ENCODE data around the gene LBH.

- no peak for TF ChIP-seq REST (IDR thresholded peaks at IDR 0.05; ENCODE audit: unreplicated experiment)
- TF ChIP-seq CTCF (conservative IDR thresholded peaks at IDR 0.05; ENCODE audit: low read depth in 2 of 2) = no peak
- TF ChIP-seq EZH2 (IDR thresholded peaks at IDR 0.05; ENCODE audit: low read depth, unreplicated experiment) = no peak
Measured at GRCh38 chr2:30266051-30266621, 34.8 kb downstream of the LBH start.
